Endothelial cell of umbilical vein (primary cell): ENCODE data around the gene SAMD4A.

Experiments used
- EZH2 ChIP-seq: IDR thresholded peaks from 2 replicates; pipeline ENCODE4 v1.6.1; 2012; ENCODE audit warnings: borderline replicate concordance, low read depth, mild to moderate bottlenecking, moderate library complexity, low read length, inconsistent platforms; ENCODE audit not compliant: severe bottlenecking
- FOS ChIP-seq: IDR thresholded peaks from 2 replicates; pipeline ENCODE4 v1.6.1; 2011; ENCODE audit warnings: mild to moderate bottlenecking, low read length, moderate library complexity, borderline replicate concordance; ENCODE audit not compliant: insufficient read depth
- JUN ChIP-seq: IDR thresholded peaks from 2 replicates; pipeline ENCODE4 v1.6.1; 2011; ENCODE audit warnings: borderline replicate concordance, low read depth; ENCODE audit not compliant: insufficient read length, insufficient read depth
- MYC ChIP-seq: IDR thresholded peaks from one replicate; pipeline ENCODE4 v1.6.1; 2011; ENCODE audit warnings: mild to moderate bottlenecking, low read depth, low read length
- POLR2A ChIP-seq: IDR thresholded peaks from 2 replicates; pipeline ENCODE4 v1.6.1; 2012; ENCODE audit warnings: low read depth, mild to moderate bottlenecking, control low read depth, low read length
- POLR2AphosphoS5 ChIP-seq: IDR thresholded peaks from 2 replicates; pipeline ENCODE4 v1.6.1; 2012; ENCODE audit warnings: low read depth, mild to moderate bottlenecking, control low read depth, low read length, moderate library complexity; ENCODE audit not compliant: insufficient read depth
- TF ChIP-seq, protein P1 (sequence below), 2 donors: IDR thresholded peaks; 1 replicate in 1 of 2; 2 replicates in 1 of 2; pipeline ENCODE4 v1.5.1; 2011; ENCODE audit warnings: low read length in 2 of 2, mild to moderate bottlenecking in 2 of 2, moderate library complexity in 2 of 2, control low read depth in 1 of 2, inconsistent platforms in 1 of 2, low read depth in 1 of 2; ENCODE audit not compliant: insufficient read depth in 1 of 2; ENCODE audit errors: extremely low read depth in 1 of 2
- TF ChIP-seq, protein P2 (sequence below): IDR thresholded peaks from 2 replicates; pipeline ENCODE4 v1.6.1; 2011; ENCODE audit not compliant: insufficient read depth, insufficient read length

DNA sequence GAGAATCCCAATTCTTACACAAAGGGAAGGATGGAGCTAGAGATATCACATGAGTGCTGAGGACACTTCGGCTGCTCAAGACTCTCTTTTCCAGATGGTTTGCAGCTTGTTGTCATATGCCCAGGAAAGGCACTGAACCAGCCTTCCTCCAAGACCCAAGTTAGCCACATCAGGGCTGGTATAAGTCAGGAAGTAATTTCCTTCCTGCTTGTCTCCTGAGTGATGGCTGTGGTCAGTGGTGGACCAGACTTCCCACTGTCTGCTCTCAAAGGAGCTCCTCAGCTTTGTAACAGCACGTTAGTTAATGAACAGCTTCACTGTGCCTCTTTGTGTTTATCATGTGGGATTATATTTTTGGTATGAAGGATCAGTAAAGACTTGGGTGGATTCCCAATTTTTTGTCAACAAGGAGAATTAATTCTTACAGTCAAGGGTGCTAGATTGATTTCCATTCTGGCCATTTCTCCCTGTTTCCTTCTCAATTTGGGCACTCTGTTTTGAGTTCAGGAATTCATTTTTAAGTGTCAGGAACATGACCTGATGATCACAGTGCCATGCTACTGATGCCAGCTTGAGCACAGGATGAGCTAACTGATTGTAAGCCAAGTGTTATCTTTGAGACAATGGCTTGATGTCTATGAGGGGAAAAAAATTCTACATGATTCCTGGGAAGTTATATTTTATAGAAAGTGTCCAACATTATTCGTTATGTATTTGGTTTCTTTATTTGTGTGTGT, 189.9 kb downstream of the SAMD4A start:
- TF ChIP-seq EZH2 (no peak), MYC (no peak), POLR2A (no peak), JUN (no peak), POLR2AphosphoS5 (no peak), FOS (no peak)
- TF ChIP-seq, protein P1, sequence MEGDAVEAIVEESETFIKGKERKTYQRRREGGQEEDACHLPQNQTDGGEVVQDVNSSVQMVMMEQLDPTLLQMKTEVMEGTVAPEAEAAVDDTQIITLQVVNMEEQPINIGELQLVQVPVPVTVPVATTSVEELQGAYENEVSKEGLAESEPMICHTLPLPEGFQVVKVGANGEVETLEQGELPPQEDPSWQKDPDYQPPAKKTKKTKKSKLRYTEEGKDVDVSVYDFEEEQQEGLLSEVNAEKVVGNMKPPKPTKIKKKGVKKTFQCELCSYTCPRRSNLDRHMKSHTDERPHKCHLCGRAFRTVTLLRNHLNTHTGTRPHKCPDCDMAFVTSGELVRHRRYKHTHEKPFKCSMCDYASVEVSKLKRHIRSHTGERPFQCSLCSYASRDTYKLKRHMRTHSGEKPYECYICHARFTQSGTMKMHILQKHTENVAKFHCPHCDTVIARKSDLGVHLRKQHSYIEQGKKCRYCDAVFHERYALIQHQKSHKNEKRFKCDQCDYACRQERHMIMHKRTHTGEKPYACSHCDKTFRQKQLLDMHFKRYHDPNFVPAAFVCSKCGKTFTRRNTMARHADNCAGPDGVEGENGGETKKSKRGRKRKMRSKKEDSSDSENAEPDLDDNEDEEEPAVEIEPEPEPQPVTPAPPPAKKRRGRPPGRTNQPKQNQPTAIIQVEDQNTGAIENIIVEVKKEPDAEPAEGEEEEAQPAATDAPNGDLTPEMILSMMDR (IDR thresholded peaks at IDR 0.05; ENCODE audit: extremely low read depth in 1 of 2, insufficient read depth in 1 of 2, low read depth in 1 of 2, low read length in 2 of 2) = no peak
- TF ChIP-seq, protein P2, sequence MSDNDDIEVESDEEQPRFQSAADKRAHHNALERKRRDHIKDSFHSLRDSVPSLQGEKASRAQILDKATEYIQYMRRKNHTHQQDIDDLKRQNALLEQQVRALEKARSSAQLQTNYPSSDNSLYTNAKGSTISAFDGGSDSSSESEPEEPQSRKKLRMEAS = no peak
